ENCODE results near the gene KPNA6. TPM values are rescaled to one million over a fixed set of nuclear protein-coding genes. Genes with fewer than 3 reads are reported as not detected.
"Not testable (repeated sequence)": the region's sequence is repeated elsewhere in the genome, so short reads cannot be mapped to it uniquely, and the experiment has no call there.

The KPNA6 gene
- total RNA-seq, 1 experiment from 2014 or later = 86.9 TPM

DNA sequence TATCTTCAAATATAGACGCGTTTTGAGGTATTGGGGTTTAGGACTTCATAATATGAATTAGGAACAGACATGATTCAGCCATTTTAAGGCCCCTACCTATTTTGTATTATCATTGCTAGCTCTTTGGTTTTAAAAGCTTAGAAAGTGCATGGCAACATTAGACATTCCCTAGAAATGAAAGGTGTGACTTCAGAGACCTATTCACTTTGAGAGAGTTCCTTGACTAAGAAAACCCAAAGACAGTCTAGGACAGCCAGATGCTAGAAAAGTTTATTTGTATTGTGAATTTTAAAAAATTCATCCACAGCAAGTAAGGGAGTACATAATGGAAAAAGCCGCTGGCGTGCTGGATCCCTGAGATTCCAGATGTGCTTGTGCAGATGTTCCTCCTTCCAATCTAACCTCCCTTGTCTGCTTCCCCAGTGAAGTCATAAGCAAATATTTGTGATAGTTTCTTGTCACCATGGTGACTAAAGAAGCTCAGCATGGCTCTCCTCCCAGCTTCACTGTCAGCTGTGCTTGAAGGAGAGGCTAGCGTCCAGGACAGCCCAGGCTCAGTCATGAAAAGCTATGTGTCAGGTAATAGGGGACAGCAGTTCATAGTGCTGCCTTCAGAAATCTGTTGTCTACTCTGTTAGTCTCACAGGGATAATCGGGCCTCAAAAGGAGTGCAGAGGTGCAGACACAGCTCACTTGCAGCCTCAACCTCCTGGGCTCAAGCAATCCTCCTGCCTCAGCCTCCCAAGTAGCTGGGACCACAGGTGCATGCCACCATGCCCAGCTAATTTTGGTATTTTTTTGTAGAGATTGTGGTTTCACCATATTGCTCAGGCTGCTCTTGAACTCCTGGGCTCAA lies 34.8 kb downstream of the KPNA6 start:
- no peak overlapping the region for H3K4me3 Mint-ChIP-seq (ENCODE audit: unreplicated experiment)
- POLR2A ChIA-PET = interaction anchor here (0.6 to 1.5 kb wide), 5 partner anchors 8 to 542 kb away, joined by 3 to 6 read pairs (median 3); no protein-coding TSS in a partner anchor
- peaks cover 4% of the 10 kb centered on the region for H3K36me3 Mint-ChIP-seq (ENCODE audit: insufficient read depth, unreplicated experiment)
- peak overlapping the region; percentile 64 for H3K27ac Mint-ChIP-seq (ENCODE audit: low read depth, unreplicated experiment)
- peaks cover 46% of the 10 kb centered on the region for H3K4me1 Mint-ChIP-seq (ENCODE audit: insufficient read depth, unreplicated experiment)
- no peaks in the 10 kb centered on the region for H3K9me3 Mint-ChIP-seq (ENCODE audit: unreplicated experiment)
- peak; percentile 12 for DNase-seq (ENCODE audit: unreplicated experiment)
- H3K27me3 Mint-ChIP-seq (ENCODE audit: insufficient read depth, unreplicated experiment) = no peaks in the 10 kb centered on the region
- CTCF ChIA-PET = interaction anchor here (0.9 kb wide), 2 partner anchors 22 to 38 kb away, joined by 4 read pairs; no protein-coding TSS in a partner anchor
- intact Hi-C loops (cut with micrococcal nuclease) = no loop called here
- TF ChIP-seq, protein P1, sequence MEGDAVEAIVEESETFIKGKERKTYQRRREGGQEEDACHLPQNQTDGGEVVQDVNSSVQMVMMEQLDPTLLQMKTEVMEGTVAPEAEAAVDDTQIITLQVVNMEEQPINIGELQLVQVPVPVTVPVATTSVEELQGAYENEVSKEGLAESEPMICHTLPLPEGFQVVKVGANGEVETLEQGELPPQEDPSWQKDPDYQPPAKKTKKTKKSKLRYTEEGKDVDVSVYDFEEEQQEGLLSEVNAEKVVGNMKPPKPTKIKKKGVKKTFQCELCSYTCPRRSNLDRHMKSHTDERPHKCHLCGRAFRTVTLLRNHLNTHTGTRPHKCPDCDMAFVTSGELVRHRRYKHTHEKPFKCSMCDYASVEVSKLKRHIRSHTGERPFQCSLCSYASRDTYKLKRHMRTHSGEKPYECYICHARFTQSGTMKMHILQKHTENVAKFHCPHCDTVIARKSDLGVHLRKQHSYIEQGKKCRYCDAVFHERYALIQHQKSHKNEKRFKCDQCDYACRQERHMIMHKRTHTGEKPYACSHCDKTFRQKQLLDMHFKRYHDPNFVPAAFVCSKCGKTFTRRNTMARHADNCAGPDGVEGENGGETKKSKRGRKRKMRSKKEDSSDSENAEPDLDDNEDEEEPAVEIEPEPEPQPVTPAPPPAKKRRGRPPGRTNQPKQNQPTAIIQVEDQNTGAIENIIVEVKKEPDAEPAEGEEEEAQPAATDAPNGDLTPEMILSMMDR (IDR thresholded peaks at IDR 0.05; ENCODE audit: unreplicated experiment) = no peak
- BruUV-seq (replicated peaks) = no TSS peak

DNA sequence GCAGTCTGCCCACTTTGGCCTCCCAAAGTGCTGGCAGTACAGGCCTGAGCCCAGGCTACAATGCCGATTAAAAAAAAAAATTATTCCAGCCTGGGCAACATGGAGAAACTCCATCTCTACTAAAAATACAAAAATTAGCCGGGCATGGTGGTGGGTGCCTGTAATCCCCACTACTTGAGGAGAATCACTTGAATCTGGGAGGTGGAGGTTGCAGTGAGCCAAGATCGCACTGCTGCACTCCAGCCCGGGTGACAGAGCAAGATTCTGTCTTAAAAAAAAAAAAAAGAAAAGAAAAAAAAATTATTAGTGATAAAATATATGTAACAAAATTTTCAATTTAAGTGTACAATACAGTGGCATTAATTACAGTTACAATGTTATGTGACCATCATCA lies 35.4 kb downstream of the KPNA6 start:
- H3K27me3 Mint-ChIP-seq (ENCODE audit: insufficient read depth, unreplicated experiment); H3K4me3 Mint-ChIP-seq (ENCODE audit: unreplicated experiment); DNase-seq (ENCODE audit: unreplicated experiment); BruUV-seq (replicated peaks); H3K9me3 Mint-ChIP-seq (ENCODE audit: unreplicated experiment); intact Hi-C loops (cut with micrococcal nuclease); H3K36me3 Mint-ChIP-seq (ENCODE audit: insufficient read depth, unreplicated experiment): not testable (repeated sequence)
- Mint-ChIP-seq H3K27ac (ENCODE audit: low read depth, unreplicated experiment) (peak overlapping the region; percentile 64), H3K4me1 (ENCODE audit: insufficient read depth, unreplicated experiment) (peaks cover 41% of the 10 kb centered on the region)
- ChIA-PET CTCF (interaction anchor here (0.9 kb wide), 1 partner anchor 37 kb away, joined by 4 read pairs; no protein-coding TSS in a partner anchor), POLR2A (interaction anchor here (0.6 to 1.5 kb wide), 5 partner anchors 8 to 541 kb away, joined by 3 to 6 read pairs (median 3); no protein-coding TSS in a partner anchor)

DNA sequence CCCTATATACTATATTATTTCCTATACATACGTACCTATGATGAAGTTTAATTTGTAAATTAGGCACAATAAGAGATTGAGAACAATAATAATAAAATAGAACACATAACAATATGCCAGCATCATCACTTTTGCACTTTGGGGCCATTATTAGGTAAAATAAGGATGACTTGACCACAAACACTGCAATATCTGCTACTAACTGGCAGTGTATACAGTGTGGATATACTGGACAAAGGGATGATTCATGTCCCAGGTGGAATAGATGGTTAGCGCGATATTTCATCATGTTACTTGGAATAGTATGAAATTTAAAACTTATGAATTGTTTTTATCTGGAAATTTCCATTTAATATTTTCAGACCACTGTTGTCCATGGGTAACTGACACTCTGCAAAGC lies 36.2 kb downstream of the KPNA6 start:
- Mint-ChIP-seq H3K27me3 (ENCODE audit: insufficient read depth, unreplicated experiment) (no peaks in the 10 kb centered on the region), H3K36me3 (ENCODE audit: insufficient read depth, unreplicated experiment) (peaks cover 14% of the 10 kb centered on the region), H3K4me3 (ENCODE audit: unreplicated experiment) (no peak overlapping the region), H3K27ac (ENCODE audit: low read depth, unreplicated experiment) (peak overlapping the region; percentile 64), H3K4me1 (ENCODE audit: insufficient read depth, unreplicated experiment) (peaks cover 34% of the 10 kb centered on the region), H3K9me3 (ENCODE audit: unreplicated experiment) (no peaks in the 10 kb centered on the region)
- intact Hi-C loops (cut with micrococcal nuclease) = no loop called here
- ChIA-PET CTCF (no interaction called here), POLR2A (interaction anchor here (0.9 to 1.1 kb wide), 2 partner anchors 15 to 35 kb away, joined by 3 read pairs; no protein-coding TSS in a partner anchor)
- BruUV-seq (replicated peaks) = no TSS peak
- TF ChIP-seq, protein P1 (IDR thresholded peaks at IDR 0.05; ENCODE audit: unreplicated experiment) = no peak
- DNase-seq (ENCODE audit: unreplicated experiment) = peak; percentile 35

DNA sequence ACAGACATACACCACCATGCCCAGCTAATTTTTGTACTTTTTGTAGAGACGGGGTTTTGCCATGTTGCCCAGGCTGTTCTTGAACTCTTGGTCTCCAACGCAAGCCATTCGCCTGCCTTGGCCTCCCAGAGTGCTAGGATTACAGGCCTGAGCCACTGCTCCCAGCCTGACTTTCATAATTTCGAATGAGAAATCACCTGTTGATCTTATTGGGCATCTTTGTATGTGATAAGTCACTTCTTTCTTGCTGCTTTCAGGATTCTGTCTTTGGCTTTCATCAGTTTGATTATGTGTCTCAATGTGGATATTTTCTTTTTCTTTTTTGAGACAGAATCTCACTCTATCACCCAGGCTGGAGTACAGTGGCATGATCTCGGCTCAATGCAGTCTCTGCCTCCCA lies 39.9 kb downstream of the KPNA6 start:
- Mint-ChIP-seq H3K4me1 (ENCODE audit: insufficient read depth, unreplicated experiment) (peaks cover 25% of the 10 kb centered on the region), H3K36me3 (ENCODE audit: insufficient read depth, unreplicated experiment) (peaks cover 23% of the 10 kb centered on the region)
- BruUV-seq (replicated peaks); H3K27ac Mint-ChIP-seq (ENCODE audit: low read depth, unreplicated experiment); H3K9me3 Mint-ChIP-seq (ENCODE audit: unreplicated experiment); H3K4me3 Mint-ChIP-seq (ENCODE audit: unreplicated experiment); CTCF ChIA-PET; POLR2A ChIA-PET; DNase-seq (ENCODE audit: unreplicated experiment); H3K27me3 Mint-ChIP-seq (ENCODE audit: insufficient read depth, unreplicated experiment); intact Hi-C loops (cut with micrococcal nuclease): not testable (repeated sequence)

DNA sequence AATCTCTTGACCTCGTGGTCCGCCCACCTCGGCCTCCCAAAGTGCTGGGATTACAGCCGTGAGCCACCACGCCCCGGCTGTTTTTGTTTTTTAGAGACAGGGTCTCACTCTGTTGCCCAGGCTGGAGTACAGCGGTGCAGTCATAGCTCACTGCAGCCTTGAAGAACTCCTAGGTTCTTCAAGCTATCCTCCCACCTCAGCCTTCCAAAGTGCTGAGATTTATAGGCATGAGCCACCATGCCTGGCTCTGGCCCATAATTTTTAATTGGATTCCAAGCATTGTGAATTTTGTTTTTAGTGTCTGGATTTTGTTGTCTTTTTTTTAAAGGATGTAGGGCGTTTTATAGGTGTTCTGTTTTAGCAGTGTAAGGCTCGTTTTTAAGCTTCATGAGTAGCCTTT lies 43.0 kb downstream of the KPNA6 start:
- POLR2A ChIA-PET = interaction anchor here (0.7 to 1.8 kb wide), 3 partner anchors 8 to 29 kb away, joined by 3 to 5 read pairs (median 4); partner anchors contain the start of gene TXLNA
- H3K9me3 Mint-ChIP-seq (ENCODE audit: unreplicated experiment) = no peaks in the 10 kb centered on the region
- H3K4me3 Mint-ChIP-seq (ENCODE audit: unreplicated experiment) = no peak overlapping the region
- peaks cover 41% of the 10 kb centered on the region for H3K36me3 Mint-ChIP-seq (ENCODE audit: insufficient read depth, unreplicated experiment)
- CTCF ChIA-PET = interaction anchor here (0.6 to 1.0 kb wide), 2 partner anchors 39 to 116 kb away, joined by 3 read pairs; no protein-coding TSS in a partner anchor
- no peaks in the 10 kb centered on the region for H3K27me3 Mint-ChIP-seq (ENCODE audit: insufficient read depth, unreplicated experiment)
- DNase-seq (ENCODE audit: unreplicated experiment) = no peak
- TF ChIP-seq, protein P1 (IDR thresholded peaks at IDR 0.05; ENCODE audit: unreplicated experiment) = no peak
- peak overlapping the region; percentile 3 for H3K27ac Mint-ChIP-seq (ENCODE audit: low read depth, unreplicated experiment)
- intact Hi-C loops (cut with micrococcal nuclease) = no loop called here
- no TSS peak for BruUV-seq (replicated peaks)
- peaks cover 10% of the 10 kb centered on the region for H3K4me1 Mint-ChIP-seq (ENCODE audit: insufficient read depth, unreplicated experiment)
